Fibroblast of lung (primary cell): ENCODE measurements around the gene LLPH. TPM values are rescaled to one million over a fixed set of nuclear protein-coding genes. Genes with fewer than 3 reads are reported as not detected.
"Not testable (repeated sequence)": the region's sequence is repeated elsewhere in the genome, so short reads cannot be mapped to it uniquely, and the experiment has no call there.

Experiments used
- DNase-seq, 2 donors: peaks; one replicate each; pipeline versions ENCODE4 v3.0.0 to v3.0.0-alpha.2; 2010; ENCODE audit warnings: low read depth in 2 of 2
- H2AFZ ChIP-seq: 2 replicates; pipeline ENCODE4 v1.5.1; 2012; ENCODE audit warnings: low read length, control low read depth, inconsistent platforms
- H3K27ac ChIP-seq: 2 replicates; pipeline ENCODE4 v1.5.1; 2011; ENCODE audit warnings: low read length, control low read depth; ENCODE audit not compliant: insufficient read depth
- H3K27me3 ChIP-seq: 2 replicates; pipeline ENCODE4 v1.5.1; 2011; ENCODE audit warnings: mild to moderate bottlenecking, low read length; ENCODE audit not compliant: control insufficient read depth, insufficient read depth
- H3K36me3 ChIP-seq: 2 replicates; pipeline ENCODE4 v1.5.1; 2011; ENCODE audit warnings: low read length; ENCODE audit not compliant: control insufficient read depth, insufficient read depth
- H3K4me1 ChIP-seq: 2 replicates; pipeline ENCODE4 v1.5.1; 2011; ENCODE audit warnings: low read length; ENCODE audit not compliant: control insufficient read depth, insufficient read depth; ENCODE audit errors: extremely low read depth
- H3K4me2 ChIP-seq: 2 replicates; pipeline ENCODE4 v1.5.1; 2011; ENCODE audit warnings: low read length, control low read depth; ENCODE audit not compliant: insufficient read depth; ENCODE audit errors: extremely low read depth
- H3K4me3 ChIP-seq, 4 experiments: fragments of 200-600 bp in 1 of 4; sonication (generic) in 1 of 4; replicated peaks in 1 of 4; 2 replicates each; pipeline ENCODE4 v1.5.1; 2011 to 2016; ENCODE audit warnings: low read length in 4 of 4, low read depth in 3 of 4, mild to moderate bottlenecking in 3 of 4, control low read depth in 2 of 4, inconsistent platforms in 1 of 4, mixed read lengths in 1 of 4; ENCODE audit not compliant: insufficient read depth in 1 of 4; ENCODE audit errors: control extremely low read depth in 1 of 4
- H3K79me2 ChIP-seq: 2 replicates; pipeline ENCODE4 v1.5.1; 2012; ENCODE audit warnings: mild to moderate bottlenecking, low read length, inconsistent platforms; ENCODE audit not compliant: control insufficient read depth, insufficient read depth
- H3K9ac ChIP-seq: 2 replicates; pipeline ENCODE4 v1.5.1; 2011; ENCODE audit warnings: mild to moderate bottlenecking, low read length, control low read depth; ENCODE audit not compliant: insufficient read depth
- H3K9me3 ChIP-seq: 2 replicates; pipeline ENCODE4 v1.5.1; 2012; ENCODE audit warnings: low read depth, low read length; ENCODE audit not compliant: control insufficient read depth, insufficient read depth
- H4K20me1 ChIP-seq: 2 replicates; pipeline ENCODE4 v1.5.1; 2011; ENCODE audit warnings: low read length; ENCODE audit not compliant: control insufficient read depth, insufficient read depth; ENCODE audit errors: extremely low read depth
- CTCF ChIP-seq, 2 donors: IDR thresholded peaks in 1 of 2; conservative IDR thresholded peaks in 1 of 2; 1 replicate in 1 of 2; 2 replicates in 1 of 2; pipeline ENCODE4 v1.5.1; 2011 to 2012; ENCODE audit warnings: low read length in 2 of 2, control low read depth in 1 of 2, inconsistent platforms in 1 of 2, low read depth in 1 of 2, mild to moderate bottlenecking in 1 of 2
- EZH2 ChIP-seq: IDR thresholded peaks from 2 replicates; pipeline ENCODE4 v1.5.1; 2012; ENCODE audit warnings: low read length, control low read depth, mild to moderate bottlenecking; ENCODE audit errors: missing control alignments
- polyA minus RNA-seq: library from RNA; depleted of rRNA, polyadenylated mRNA; stranded (reverse); fragments of >200 nt; gene quantifications from 2 replicates; pipeline ENCODE4 v1.2.3, GENCODE V29; 2011; ENCODE audit warnings: low replicate concordance
- polyA plus RNA-seq, 2 donors: library from polyadenylated mRNA; depleted of rRNA in 1 of 2; stranded (reverse) in 1 of 2; unstranded in 1 of 2; fragments of >200 nt; gene quantifications; 2 replicates each; pipeline ENCODE4 v1.2.1, GENCODE V29; 2011 to 2012; ENCODE audit warnings: missing spikeins in 1 of 2
- total RNA-seq: library from RNA; depleted of rRNA; stranded (reverse); fragments of >200 nt; gene quantifications from 2 replicates; pipeline ENCODE4 v1.2.1, GENCODE V29; 2014

LLPH gene
- total RNA-seq (5.8 and 6.7 TPM in 2 replicates), polyA plus RNA-seq (30.5 and 30.7 TPM in 2 replicates), polyA minus RNA-seq (0.67 and 1.0 TPM in 2 replicates)
- 40.9 and 42.8 TPM in 2 replicates for polyA plus RNA-seq (2012)

- Histone ChIP-seq H3K4me1 (peaks cover 3% of the 10 kb centered on the region), H3K79me2 (peaks cover 26% of the 10 kb centered on the region), H4K20me1 (no peaks in the 10 kb centered on the region), H3K27ac (peak within 1 kb of the TSS; percentile 97), H3K27me3 (no peaks in the 10 kb centered on the region), H3K4me3 (peak within 1 kb of the TSS; percentile 80 to 100 (median 100)), H3K9ac (peak within 1 kb of the TSS; percentile 85), H2AFZ (peak within 1 kb of the TSS; percentile 98), H3K9me3 (no peaks in the 10 kb centered on the region), H3K36me3 (peaks cover 5% of the 10 kb centered on the region), H3K4me2 (peak within 1 kb of the TSS; percentile 80)
- peak; percentile 86 to 89 for DNase-seq
- TF ChIP-seq CTCF (conservative IDR thresholded peaks at IDR 0.05 in 1 of 2, IDR thresholded peaks at IDR 0.05 in 1 of 2; ENCODE audit: low read depth in 1 of 2, low read length in 2 of 2) (no peak), EZH2 (no peak)
Observed at GRCh38 chr12:66130267-66131066, at the start of gene LLPH. Gene LLPH (minus strand): TSS chr12:66130750. CDS start chr12:66129106, 1,644 bp downstream.

GRCh38 chr12:66176105-66176900 is 45.8 kb upstream of the LLPH start:
- Histone ChIP-seq H2AFZ (no peak overlapping the region), H3K4me2 (no peak overlapping the region), H3K4me1 (peaks cover 2% of the 10 kb centered on the region), H3K36me3 (no peaks in the 10 kb centered on the region), H3K4me3 (no peak overlapping the region), H3K27ac (no peak overlapping the region), H4K20me1 (no peaks in the 10 kb centered on the region), H3K9ac (no peak overlapping the region), H3K79me2 (no peaks in the 10 kb centered on the region), H3K27me3 (peaks cover 3% of the 10 kb centered on the region), H3K9me3 (no peaks in the 10 kb centered on the region)
- TF ChIP-seq CTCF (conservative IDR thresholded peaks at IDR 0.05 in 1 of 2, IDR thresholded peaks at IDR 0.05 in 1 of 2; ENCODE audit: low read depth in 1 of 2, low read length in 2 of 2): no peak
- no peak for TF ChIP-seq EZH2
- peak in 1 of 2 donors; percentile 61 for DNase-seq

- not testable (repeated sequence) for H3K9me3 ChIP-seq, H3K27me3 ChIP-seq, H3K79me2 ChIP-seq, H3K4me3 ChIP-seq, DNase-seq, H3K9ac ChIP-seq, H2AFZ ChIP-seq, H4K20me1 ChIP-seq, H3K4me2 ChIP-seq, H3K36me3 ChIP-seq, H3K4me1 ChIP-seq, H3K27ac ChIP-seq
Observed at GRCh38 chr12:66174391-66175325, 44.1 kb upstream of the LLPH start.
